ENCODE results near the gene ELK4. TPM values are rescaled to one million over a fixed set of nuclear protein-coding genes. Genes with fewer than 3 reads are reported as not detected.

ELK4 gene
- 7.9 and 11.8 TPM in 2 replicates for total RNA-seq

GRCh38 chr1:205631768-205632668 lies at the start of gene ELK4:
TSS of gene ELK4 (minus strand) at chr1:205632011. CDS start at chr1:205623882, 8,129 bp downstream.

GRCh38 chr1:205680073-205680851 lies 48.5 kb upstream of the ELK4 start, which contains the start of gene SLC45A3:
TSS of gene SLC45A3 (minus strand) at chr1:205680509. CDS start at chr1:205664656, 15,853 bp downstream.

Small RNA genes lying within 50 kb of the gene (small RNA-seq; reads per million reads assigned to genes)
- 0.63 reads per million, percentile 38 among the genes with 10 or more reads in this experiment for gene RNU2-19P
- gene RNU6-418P = not detected

Other genes with a start within 250 kb of the ELK4 start
- 3.8 and 14.5 TPM in 2 replicates for gene LEMD1, start 210.0 kb downstream of the ELK4 start, total RNA-seq
- gene BLACAT1, start 176.0 kb downstream of the ELK4 start, total RNA-seq = 2.5 and 9.0 TPM in 2 replicates
- 13.0 and 13.8 TPM in 2 replicates for gene CDK18, start 127.3 kb downstream of the ELK4 start, total RNA-seq
- 0.65 TPM in 1 of 2 replicates, not detected in the other for gene SLC45A3, start 48.5 kb upstream of the ELK4 start, total RNA-seq
- 66.3 and 139 TPM in 2 replicates for gene NUCKS1, start 118.2 kb upstream of the ELK4 start, total RNA-seq
- 4.0 and 6.7 TPM in 2 replicates for gene RAB29, start 143.5 kb upstream of the ELK4 start, total RNA-seq
- 9.4 and 15.5 TPM in 2 replicates for gene SLC41A1, start 181.2 kb upstream of the ELK4 start, total RNA-seq
- not detected in 2 replicates for gene PM20D1, start 218.1 kb upstream of the ELK4 start, total RNA-seq

All from placental epithelial cell (primary cell).